Measurements from ENCODE around the gene ARMH3.
"Not testable (repeated sequence)": the region's sequence is repeated elsewhere in the genome, so short reads cannot be mapped to it uniquely, and the experiment has no call there.

Gene ARMH3, protein sequence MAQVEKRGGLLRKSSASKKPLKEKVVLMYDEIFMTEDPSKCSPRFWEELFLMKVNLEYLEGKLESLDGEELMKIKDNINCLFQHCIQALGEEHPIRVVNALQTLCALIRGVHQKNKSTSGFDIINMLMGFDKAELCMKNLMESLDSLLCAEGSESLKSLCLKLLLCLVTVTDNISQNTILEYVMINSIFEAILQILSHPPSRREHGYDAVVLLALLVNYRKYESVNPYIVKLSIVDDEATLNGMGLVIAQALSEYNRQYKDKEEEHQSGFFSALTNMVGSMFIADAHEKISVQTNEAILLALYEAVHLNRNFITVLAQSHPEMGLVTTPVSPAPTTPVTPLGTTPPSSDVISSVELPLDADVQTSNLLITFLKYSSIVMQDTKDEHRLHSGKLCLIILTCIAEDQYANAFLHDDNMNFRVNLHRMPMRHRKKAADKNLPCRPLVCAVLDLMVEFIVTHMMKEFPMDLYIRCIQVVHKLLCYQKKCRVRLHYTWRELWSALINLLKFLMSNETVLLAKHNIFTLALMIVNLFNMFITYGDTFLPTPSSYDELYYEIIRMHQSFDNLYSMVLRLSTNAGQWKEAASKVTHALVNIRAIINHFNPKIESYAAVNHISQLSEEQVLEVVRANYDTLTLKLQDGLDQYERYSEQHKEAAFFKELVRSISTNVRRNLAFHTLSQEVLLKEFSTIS

DNA sequence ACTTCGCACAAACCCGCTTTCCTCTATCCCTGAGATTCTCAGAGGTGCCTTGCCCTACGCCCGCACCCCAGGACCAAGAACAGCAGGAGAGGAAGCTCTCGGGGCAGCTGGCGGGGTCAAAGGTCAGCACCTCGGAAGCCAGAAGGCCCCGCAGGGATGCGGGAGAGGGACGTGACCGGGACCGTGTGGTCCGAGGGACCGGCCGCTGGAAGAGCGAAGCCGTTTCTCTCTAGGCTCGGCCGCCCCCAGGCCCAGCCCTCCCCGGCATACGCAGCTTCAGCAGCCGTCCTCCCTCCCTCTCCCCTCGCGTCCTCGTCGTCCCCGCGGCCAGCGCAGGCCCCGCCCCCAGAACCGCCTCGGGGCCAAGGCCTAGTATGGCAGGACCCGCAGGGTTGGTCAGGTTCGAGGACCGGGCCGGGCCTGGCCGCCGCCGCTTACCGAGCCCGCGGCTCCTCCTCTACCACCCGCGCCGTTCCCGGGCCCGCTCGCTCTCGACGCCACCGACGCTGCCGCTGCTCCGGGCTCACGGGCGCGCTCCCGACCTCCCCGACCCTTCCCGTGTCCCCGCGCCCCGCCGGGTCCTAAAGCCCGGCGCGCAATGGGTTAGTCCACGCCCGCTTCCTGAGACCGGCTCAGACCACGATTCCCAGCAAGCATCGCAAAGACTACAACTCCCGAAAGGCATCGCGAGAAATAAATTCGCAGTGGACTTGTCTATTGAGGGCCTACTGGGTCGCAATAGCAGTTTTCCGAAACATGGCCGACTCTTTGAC, at the start of gene ARMH3:
TSS of gene ARMH3 (minus strand) at position 527 of the 773 bp plus-strand sequence. CDS start 16,059 bp downstream, outside the sequence.
- peak; percentile 75 for DNase-seq (ENCODE audit: low read depth)

DNA sequence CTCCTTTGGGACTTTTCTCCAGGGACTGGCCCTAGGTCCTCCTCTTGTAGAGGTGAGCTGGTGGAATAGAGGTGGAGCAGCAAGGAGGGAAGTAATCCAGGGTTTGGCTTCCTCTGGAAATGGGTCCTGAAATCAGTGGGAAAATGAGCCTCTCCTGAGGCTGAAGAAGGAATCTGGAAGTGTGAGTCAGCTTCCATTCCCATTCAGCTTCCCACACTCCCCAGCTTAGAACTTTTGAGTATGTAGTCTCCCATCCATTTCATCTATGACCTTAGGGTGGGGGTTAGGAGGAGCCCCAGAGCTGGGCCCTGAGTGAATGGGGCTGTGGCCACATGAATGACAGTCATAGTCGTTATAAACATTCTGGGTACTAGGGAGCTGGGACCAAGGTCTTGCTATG, 46.4 kb upstream of the ARMH3 start:
- DNase-seq (ENCODE audit: low read depth) = no peak

DNA sequence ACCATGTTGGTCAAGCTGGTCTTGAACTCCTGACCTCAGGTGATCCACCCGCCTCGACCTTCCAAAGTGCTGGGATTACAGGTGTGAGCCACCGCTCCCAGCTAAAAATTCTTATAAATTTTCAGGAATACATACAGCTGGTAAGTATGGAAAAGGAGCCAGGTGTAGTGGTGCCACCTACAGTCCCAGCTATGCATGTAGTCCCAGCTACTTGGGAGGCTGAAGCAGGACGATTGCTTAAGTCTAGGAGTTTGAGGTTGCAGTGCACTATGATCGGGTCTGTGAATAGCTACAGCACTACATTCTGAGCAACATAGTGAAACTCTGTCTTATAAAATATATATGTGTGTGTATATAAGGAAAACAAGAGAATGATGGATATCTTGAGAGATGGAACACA, 45.2 kb upstream of the ARMH3 start:
- no peak for DNase-seq (ENCODE audit: low read depth)

DNA sequence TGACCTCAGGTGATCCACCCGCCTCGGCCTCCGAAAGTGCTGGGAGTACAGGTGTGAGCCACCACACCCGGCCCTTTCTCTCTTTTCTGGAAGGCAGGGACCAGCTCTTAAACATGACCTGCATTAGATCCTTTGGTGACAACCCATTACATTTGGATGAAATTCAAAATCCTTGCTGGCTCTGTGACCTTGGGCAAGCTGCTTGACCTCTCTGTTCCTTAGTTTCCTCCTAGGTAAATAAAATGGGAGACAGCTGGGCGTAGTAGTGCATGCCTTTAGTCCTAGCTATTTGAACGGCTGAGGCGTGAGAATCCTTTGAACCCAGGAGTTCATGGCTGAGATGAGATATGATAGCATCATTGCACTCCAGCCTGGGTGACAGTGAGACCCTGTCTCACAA, 40.5 kb upstream of the ARMH3 start:
- no peak for DNase-seq (ENCODE audit: low read depth)

DNA sequence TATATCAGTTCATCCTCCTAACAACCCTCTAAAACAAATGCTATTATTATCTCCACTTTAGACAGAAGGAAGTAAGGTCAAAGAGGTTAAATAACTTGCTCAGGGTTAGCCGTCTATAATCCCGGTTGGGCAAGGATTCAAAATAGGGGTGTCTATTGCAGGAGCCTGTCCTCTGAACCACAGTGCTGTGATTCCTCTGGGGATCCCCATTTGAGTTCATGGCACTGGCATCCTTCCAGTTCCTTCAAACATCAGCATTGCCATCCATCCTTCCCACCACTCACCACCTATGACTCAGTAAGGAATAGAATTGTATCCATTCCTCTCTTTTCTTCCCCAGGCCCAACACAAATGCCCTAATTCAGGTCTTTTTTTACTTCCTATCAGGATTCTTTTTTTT, 34.8 kb upstream of the ARMH3 start:
- DNase-seq (ENCODE audit: low read depth) = no peak

DNA sequence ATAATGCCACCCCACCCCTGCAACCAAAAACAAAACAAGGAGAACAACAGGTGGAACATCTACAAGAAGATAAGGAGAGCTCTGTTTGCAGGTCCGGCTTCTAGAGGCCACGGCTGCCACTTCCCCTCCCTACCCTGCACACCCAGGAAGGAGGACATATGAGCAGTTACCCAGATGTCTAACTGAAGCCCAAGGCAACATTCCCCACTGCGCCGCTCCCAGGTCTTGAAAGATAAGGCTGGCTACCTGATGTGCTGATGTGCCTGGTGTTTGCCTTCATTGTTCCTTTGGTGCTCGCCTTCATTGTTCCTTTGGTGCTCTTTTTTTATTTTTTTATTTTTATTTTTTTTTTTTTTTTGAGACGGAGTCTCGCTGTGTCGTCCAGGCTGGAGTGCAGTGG, 30.2 kb upstream of the ARMH3 start:
- DNase-seq (ENCODE audit: low read depth) = no peak

DNA sequence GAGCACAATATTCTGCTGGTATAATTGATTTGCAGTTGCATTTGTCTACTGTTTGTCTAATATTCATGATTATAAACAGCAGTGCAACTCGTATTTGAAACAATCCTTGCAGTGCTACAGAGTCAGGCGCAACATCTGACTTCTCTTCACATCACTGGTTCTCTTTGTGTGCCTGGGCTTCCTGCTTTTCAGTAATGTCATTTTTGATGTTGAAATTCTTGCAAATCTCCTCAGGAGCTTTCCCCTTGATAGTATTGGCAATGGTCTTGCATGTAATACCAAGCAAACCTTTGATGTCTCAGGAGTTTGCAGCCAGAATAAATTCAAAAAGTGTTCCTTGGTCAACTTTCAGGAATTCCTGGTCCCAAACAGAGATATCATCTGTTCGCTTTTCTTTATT, 29.4 kb upstream of the ARMH3 start:
- DNase-seq (ENCODE audit: low read depth) = no peak

DNA sequence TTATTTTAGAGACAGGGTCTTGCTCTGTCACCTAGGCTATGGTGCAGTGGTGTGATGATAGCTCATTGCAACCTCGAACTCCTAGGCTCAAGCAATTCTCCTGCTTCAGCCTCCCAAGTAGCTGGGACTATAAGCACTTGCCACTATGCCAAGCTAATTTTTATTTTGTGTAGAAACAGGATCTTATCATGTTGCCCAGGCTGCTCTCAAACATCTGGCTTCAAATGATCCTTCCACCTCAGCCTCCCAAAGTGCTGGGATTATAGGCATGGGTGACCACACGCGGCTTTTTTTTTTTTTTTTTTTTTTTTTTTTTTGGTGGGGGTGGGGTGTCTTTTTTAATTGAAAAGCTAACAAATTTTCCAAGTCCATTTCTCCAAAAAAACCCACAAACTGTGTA, 27.6 kb upstream of the ARMH3 start:
- no peak for DNase-seq (ENCODE audit: low read depth)

DNA sequence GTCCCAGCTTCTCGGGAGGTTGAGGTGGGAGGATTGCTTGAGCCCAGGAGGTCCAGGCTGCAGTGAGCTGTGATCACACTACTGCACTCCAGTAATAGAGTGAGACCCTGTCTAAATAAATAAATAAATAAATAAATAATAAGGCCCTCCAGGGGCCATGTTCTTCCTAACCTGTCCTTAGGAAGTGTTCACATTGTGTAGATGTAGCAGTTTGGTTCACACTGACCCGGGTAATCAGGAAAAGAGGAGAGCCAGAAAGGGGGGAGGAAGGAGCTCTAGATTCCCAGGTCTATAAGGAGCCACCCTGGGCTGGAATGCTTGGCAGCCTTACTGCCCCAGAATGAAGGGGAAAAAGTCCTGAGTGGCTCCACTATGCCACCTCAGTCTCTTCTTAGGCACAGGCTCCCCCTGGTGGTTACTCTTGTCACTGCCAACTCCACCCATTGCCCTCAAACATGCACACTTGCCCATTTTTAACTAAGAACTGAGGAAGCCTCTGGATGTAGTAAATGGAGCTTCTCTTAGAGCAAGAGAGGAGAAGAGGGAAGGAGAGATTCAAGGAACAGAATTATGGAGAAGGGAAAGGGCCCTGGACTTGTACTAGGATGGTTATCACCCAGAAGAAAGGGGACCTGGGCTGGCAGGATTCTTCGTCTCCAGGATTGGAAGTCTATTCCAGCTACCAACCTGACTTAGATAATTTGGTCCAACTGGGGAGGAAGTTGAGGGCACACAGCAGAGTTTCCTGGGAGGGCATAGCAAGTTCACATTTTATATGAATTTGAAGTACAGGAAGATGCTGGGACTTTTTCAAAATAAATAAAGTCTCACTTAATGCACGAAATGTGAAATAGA, 16.9 kb upstream of the ARMH3 start:
- DNase-seq (ENCODE audit: low read depth) = peak; percentile 75

DNA sequence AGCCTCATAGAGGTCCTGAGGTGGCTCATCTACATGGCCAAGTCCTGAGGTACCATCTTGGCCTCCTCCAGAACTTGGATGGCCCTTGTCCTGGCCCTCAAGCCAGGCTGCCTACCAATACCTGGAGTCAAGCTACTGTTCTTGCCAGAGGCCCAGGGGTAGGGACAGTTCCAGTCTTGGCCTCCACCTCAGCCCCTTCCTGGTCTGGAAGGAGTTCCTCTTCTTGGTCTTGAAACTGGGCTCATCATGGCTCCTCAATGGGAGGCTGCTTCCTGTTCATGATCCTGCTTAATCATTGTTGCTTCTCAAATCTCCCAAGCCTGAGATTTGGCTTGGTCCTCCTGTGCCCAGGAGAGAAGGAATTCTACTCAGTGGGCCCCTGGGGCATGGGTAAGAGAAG, 13.1 kb upstream of the ARMH3 start:
- DNase-seq (ENCODE audit: low read depth) = no peak

DNA sequence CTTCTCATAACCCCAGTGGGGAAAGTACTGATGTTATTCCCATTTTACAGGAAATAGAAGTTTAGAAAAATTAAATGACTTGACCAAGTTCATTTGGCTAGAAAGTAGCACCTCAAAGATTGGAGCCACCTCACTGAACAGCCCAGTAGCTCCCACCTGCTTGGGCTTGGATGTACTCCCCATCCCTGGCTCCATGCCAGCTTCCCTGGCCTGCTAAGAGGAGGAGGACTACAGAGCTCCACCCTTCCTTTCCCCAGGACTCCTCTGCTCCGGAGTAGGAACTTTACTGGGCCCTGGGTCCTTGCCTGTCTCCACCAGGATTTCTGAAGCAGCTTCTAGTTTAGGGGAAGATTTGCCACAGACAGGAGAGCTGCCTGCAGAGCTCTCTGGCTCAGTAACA, 12.2 kb upstream of the ARMH3 start:
- DNase-seq (ENCODE audit: low read depth) = no peak

DNA sequence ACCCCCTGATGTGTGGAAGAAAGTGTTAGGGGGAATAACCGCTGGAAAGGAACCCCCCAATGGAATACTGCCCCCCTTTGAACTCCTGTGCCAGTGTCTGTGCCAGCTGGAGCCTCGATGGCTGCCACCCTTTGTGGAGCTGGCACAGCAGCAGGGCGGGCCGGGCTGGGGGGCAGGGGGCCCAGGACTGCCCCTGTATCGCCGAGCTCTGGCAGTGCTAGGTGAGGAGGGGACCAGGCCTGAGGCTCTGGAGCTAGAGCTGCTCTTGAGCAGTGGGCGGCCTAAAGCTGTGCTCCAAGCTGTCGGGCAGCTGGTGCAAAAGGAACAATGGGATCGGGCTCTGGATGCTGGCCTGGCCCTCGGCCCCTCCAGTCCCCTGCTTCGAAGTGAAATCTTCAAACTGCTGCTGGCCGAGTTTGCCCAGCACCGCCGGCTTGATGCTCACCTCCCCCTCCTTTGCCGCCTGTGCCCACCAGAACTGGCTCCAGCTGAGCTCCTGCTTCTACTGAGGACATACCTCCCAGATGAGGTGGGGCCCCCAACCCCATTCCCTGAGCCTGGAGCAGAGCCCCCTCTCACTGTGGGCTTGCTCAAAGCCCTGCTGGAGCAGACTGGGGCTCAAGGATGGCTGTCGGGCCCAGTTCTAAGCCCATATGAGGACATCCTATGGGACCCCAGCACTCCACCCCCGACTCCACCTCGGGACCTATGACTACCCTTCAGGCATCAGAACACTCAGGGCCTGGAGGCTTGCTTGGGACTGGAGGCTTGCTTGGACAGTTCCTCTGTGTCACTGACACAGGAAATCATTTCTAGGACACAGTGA, 11.3 kb upstream of the ARMH3 start:
- no peak for DNase-seq (ENCODE audit: low read depth)

DNA sequence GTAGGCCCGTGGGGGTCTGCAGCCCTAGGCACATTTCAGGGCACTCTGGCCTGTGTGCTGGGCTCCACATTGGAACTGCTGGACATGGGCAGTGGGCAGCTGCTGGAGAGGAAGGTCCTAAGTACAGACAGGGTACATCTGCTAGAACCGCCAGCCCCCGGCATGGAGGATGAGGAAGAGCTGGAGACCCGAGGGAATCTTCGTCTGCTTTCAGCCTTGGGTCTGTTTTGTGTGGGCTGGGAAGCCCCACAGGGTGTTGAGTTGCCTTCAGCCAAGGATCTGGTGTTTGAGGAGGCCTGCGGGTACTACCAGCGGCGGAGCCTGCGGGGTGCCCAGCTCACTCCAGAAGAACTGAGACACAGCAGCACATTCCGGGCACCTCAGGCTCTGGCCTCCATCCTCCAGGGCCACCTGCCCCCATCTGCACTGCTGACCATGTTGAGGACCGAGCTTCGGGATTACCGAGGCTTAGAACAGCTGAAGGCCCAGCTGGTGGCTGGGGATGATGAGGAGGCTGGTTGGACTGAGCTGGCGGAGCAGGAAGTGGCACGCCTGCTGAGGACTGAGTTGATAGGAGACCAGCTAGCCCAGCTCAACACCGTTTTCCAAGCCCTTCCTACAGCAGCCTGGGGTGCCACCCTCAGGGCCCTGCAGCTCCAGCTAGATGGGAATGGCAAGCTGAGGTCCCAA, 10.6 kb upstream of the ARMH3 start:
- DNase-seq (ENCODE audit: low read depth) = no peak

DNA sequence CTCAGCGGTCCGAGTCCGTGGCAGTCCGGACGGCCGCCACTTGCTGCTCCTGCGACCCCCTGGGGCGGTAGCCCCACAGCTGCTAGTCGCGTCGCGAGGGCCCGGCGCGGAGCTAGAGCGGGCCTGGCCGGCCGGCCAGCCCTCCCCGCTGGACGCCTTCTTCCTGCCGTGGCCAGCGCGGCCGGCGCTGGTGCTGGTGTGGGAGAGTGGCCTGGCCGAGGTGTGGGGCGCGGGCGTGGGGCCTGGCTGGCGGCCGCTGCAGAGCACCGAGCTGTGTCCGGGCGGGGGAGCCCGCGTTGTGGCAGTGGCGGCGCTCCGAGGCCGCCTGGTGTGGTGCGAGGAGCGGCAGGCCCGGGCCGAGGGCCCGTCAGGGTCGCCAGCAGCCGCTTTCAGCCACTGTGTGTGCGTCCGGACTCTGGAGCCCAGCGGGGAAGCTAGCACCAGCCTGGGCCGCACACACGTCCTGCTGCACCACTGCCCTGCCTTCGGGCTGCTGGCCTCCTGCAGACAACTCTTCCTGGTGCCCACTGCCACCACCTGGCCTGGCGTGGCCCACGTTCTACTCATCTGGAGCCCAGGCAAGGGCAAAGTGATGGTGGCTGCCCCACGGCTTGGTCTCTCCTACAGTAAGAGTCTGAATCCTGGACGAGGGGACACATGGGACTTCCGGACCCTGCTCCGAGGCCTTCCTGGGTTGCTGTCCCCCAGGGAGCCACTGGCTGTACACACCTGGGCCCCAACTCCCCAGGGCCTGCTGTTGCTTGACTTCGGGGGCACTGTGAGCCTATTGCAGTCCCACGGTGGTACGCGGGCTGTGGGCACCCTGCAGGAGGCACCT, 9.8 kb upstream of the ARMH3 start:
- DNase-seq (ENCODE audit: low read depth) = no peak

DNA sequence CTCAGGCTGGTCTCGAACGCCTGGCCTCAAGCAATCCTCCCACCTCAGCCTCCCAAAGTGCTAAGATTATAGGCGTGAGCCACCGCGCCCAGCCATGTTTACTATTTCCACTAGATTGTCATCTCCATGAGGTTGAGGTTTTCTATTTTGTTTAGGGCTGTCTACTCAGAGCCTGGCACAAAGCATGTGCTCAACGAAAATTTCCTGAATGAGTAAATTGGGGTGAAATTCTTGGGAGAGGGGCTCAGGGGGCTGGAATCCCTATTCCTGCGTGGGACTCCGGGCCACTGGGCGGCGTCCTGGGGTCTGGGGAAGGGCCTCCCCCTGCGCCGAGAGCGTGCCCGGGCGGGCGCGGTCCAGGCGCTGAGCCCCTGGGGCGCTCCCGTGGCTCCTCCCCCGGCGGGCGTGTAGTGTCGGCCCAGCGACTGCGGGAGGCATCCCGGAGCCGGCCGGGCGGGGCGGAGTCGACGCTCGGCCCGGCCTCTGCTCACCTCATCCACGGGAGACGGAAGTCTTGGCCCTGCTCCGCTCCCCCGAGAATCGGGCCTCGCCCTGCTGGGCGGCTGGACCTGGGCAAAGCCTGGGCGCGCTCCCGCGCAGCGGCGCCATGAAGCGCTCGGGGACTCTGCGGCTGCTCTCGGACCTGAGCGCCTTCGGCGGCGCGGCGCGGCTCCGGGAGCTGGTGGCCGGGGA, 9.0 kb upstream of the ARMH3 start, which contains the start of gene HPS6:
TSS of gene HPS6 (plus strand) at position 482 of the 693 bp plus-strand sequence. CDS start at position 608, 126 bp downstream.
- DNase-seq (ENCODE audit: low read depth) = peak; percentile 75

DNA sequence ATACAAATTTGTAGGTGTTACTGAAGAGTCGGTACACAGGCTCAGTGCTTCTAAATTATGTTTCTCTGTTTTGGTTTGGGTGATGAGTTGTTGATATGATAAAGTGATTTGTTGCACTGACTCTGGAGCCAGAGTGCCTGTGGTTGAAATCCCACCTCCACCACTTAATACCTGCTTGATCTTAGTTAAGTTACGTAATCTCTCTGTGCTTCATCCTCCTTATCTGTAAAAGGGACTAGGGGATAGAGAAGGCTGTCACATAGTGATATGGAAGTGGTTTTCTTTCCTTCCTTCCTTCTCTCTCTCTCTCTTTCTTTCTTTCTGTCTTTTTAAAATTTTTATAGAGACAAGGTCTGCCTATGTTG, 8.5 kb upstream of the ARMH3 start:
- no peak for DNase-seq (ENCODE audit: low read depth)

DNA sequence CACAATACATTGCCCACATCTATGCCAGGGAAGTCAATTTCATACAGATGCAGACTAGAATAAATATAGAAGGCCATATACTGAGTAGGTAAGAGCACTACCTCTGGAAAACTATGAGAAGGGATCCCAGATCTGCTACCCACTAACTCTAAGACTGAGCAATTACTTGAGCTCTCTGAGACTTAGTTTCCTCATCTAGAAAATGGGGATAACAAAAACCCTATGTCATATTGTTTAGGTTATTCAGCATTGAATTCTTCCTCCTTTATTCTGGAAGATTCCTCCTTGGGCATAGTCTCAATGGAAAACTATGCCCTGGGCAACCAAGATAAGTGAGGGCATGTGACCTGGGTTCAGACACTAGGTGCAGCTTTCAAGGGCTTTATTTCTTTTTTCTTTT, 4.0 kb upstream of the ARMH3 start:
- DNase-seq (ENCODE audit: low read depth) = no peak

DNA sequence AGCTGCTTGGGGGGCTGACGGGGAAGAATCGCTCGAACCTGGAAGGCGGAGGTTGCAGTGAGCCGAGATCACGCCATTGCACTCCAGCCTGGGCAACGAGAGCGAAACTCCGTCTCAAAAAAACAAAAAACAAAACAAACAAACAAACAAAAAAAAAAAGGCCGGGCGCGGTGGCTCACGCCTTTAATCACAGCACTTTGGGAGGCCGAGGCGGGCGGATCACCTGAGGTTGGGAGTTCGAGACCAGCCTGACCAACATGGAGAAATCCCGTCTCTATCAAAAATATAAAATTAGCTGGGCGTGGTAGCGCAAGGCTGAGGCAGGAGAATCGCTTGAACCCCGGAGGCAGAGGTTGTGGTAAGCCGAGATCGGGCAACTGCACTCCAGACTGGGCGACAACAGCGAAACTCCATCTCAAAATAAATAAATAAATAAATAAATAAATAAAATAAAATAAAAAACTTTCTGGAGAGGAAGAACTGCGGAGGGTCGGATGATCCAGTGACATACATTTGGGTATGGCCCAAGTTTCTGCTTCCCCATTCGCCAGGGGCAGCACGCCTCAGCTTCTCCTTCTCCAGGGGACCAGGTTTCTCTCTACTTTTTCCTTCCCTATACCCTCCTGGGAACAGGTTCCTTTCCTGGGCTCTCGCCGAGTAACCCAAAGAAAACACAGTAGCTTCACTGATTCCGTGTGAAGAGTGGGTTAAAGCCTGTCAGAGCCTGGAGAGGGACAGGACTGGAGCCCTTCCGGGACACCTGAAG, 909 bp downstream of the ARMH3 start:
- not testable (repeated sequence) for DNase-seq (ENCODE audit: low read depth)

All from stimulated activated CD8-positive, alpha-beta memory T cell treated with anti-CD3 and anti-CD28 coated beads, Interleukin-12 subunit alpha, Interleukin-12 subunit beta, amount 100 ng/mL, for 1 hour (primary cell).